Breast epithelium (tissue), 3 donors: ENCODE results near the gene PTPRN2.

Experiments used
- POLR2A ChIP-seq: fragments of 450-650 bp; IDR thresholded peaks from one replicate; pipeline ENCODE4 v1.6.1; 2016; ENCODE audit warnings: antibody characterized with exemption, mild to moderate bottlenecking, moderate library complexity
- TF ChIP-seq, protein P1 (sequence below), 3 donors: fragments of 450-650 bp; IDR thresholded peaks; one replicate each; pipeline ENCODE4 v1.5.1; 2016 to 2017; ENCODE audit warnings: antibody characterized with exemption in 3 of 3, mild to moderate bottlenecking in 3 of 3, moderate library complexity in 3 of 3

DNA sequence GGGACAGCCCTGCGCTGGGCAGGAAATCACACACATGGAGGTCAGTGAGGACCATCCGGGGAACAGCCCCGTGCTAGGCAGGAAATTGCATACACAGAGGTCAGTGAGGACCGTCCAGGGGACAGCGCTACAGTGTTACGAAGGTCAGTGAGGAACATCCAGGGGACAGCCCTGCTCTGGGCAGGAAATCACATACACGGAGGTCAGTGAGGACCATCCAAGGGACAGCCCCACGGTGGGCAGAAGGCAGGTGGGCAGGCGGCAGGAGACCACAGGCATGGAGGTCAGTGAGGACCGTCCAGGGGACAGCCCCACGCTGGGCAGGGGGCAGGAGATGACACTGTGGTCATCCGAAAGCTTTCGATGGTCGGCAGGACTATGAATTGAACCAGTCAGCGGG is 79.7 kb downstream of the PTPRN2 start:
- TF ChIP-seq, protein P1, sequence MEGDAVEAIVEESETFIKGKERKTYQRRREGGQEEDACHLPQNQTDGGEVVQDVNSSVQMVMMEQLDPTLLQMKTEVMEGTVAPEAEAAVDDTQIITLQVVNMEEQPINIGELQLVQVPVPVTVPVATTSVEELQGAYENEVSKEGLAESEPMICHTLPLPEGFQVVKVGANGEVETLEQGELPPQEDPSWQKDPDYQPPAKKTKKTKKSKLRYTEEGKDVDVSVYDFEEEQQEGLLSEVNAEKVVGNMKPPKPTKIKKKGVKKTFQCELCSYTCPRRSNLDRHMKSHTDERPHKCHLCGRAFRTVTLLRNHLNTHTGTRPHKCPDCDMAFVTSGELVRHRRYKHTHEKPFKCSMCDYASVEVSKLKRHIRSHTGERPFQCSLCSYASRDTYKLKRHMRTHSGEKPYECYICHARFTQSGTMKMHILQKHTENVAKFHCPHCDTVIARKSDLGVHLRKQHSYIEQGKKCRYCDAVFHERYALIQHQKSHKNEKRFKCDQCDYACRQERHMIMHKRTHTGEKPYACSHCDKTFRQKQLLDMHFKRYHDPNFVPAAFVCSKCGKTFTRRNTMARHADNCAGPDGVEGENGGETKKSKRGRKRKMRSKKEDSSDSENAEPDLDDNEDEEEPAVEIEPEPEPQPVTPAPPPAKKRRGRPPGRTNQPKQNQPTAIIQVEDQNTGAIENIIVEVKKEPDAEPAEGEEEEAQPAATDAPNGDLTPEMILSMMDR (IDR thresholded peaks at IDR 0.05), result no peak
- no peak for TF ChIP-seq POLR2A
